Vagina (tissue), 2 donors: ENCODE measurements around the gene PCDHGA1. TPM values are rescaled to one million over a fixed set of nuclear protein-coding genes. Genes with fewer than 3 reads are reported as not detected.
"Not testable (repeated sequence)": the region's sequence is repeated elsewhere in the genome, so short reads cannot be mapped to it uniquely, and the experiment has no call there.

ENCODE experiments used
- DNase-seq, 2 donors: peaks; one replicate each; pipeline ENCODE4 v3.0.0-alpha.2; 2017; ENCODE audit errors: extremely low spot score in 2 of 2
- H3K27ac ChIP-seq: fragments of 200-600 bp; sonication (generic); one replicate; pipeline ENCODE4 v1.5.1; 2019
- H3K27me3 ChIP-seq: fragments of 200-600 bp; sonication (generic); one replicate; pipeline ENCODE4 v1.5.1; 2019
- H3K36me3 ChIP-seq, 2 donors: fragments of 200-600 bp; sonication (generic); one replicate each; pipeline ENCODE4 v1.5.1; 2017 to 2019
- H3K4me1 ChIP-seq: fragments of 200-600 bp; sonication (generic); one replicate; pipeline ENCODE4 v1.5.1; 2019
- H3K4me3 ChIP-seq, 2 donors: fragments of 200-600 bp; sonication (generic); 1 replicate in 1 of 2; 2 replicates in 1 of 2; pipeline ENCODE4 v1.5.1; 2016 to 2019
- H3K9me3 ChIP-seq: fragments of 200-600 bp; sonication (generic); one replicate; pipeline ENCODE4 v1.5.1; 2019
- POLR2A ChIP-seq, 2 donors: fragments of 450-650 bp; IDR thresholded peaks; one replicate each; pipeline ENCODE4 v1.6.1; 2017; ENCODE audit warnings: antibody characterized with exemption in 2 of 2, mild to moderate bottlenecking in 2 of 2, moderate library complexity in 2 of 2
- POLR2AphosphoS5 ChIP-seq, 2 donors: sonication (generic); formaldehyde crosslinking; IDR thresholded peaks; one replicate each; pipeline ENCODE4 v1.9.0; 2017; ENCODE audit warnings: antibody characterized with exemption in 2 of 2, mild to moderate bottlenecking in 2 of 2, low read depth in 1 of 2; ENCODE audit not compliant: insufficient read depth in 1 of 2
- intact Hi-C: fragments of 100-400 bp; cut with DNase I; formaldehyde crosslinking; loops from one replicate; pipeline ENCODE4 v1.15.1; 2023
- total RNA-seq: library from RNA; depleted of rRNA; stranded (reverse); fragments of >200 nt; gene quantifications from one replicate; pipeline ENCODE4 v1.2.3, GENCODE V29; 2016
- TF ChIP-seq, protein P1 (sequence below), 3 experiments: fragments of 450-650 bp in 2 of 3; fragments of 200-600 bp in 1 of 3; sonication (generic) in 1 of 3; IDR thresholded peaks; one replicate each; pipeline ENCODE4 v1.5.1; 2017 to 2019; ENCODE audit warnings: antibody characterized with exemption in 3 of 3, mild to moderate bottlenecking in 2 of 3, moderate library complexity in 2 of 3

Gene PCDHGA1
- total RNA-seq, 1 donor from 2014 or later = not detected

- Histone ChIP-seq H3K36me3 (no peaks in the 10 kb centered on the region), H3K9me3 (peaks cover 26% of the 10 kb centered on the region), H3K4me3 (no peak overlapping the region), H3K27ac (no peak overlapping the region), H3K27me3 (no peaks in the 10 kb centered on the region), H3K4me1 (no peaks in the 10 kb centered on the region)
- DNase-seq = no peak
- TF ChIP-seq POLR2AphosphoS5 (IDR thresholded peaks at IDR 0.05; ENCODE audit: insufficient read depth in 1 of 2, low read depth in 1 of 2) (no peak), POLR2A (IDR thresholded peaks at IDR 0.05) (no peak)
- TF ChIP-seq, protein P1, sequence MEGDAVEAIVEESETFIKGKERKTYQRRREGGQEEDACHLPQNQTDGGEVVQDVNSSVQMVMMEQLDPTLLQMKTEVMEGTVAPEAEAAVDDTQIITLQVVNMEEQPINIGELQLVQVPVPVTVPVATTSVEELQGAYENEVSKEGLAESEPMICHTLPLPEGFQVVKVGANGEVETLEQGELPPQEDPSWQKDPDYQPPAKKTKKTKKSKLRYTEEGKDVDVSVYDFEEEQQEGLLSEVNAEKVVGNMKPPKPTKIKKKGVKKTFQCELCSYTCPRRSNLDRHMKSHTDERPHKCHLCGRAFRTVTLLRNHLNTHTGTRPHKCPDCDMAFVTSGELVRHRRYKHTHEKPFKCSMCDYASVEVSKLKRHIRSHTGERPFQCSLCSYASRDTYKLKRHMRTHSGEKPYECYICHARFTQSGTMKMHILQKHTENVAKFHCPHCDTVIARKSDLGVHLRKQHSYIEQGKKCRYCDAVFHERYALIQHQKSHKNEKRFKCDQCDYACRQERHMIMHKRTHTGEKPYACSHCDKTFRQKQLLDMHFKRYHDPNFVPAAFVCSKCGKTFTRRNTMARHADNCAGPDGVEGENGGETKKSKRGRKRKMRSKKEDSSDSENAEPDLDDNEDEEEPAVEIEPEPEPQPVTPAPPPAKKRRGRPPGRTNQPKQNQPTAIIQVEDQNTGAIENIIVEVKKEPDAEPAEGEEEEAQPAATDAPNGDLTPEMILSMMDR (IDR thresholded peaks at IDR 0.05) = no peak
- intact Hi-C loops = no loop called here
Measured at GRCh38 chr5:141342773-141343172, 12.5 kb downstream of the PCDHGA1 start.

- Histone ChIP-seq H3K4me1 (no peaks in the 10 kb centered on the region), H3K27me3 (no peaks in the 10 kb centered on the region), H3K4me3 (peak within 1 kb of the TSS; percentile 7 to 22), H3K9me3 (peaks cover 26% of the 10 kb centered on the region), H3K27ac (no peak within 1 kb of the TSS), H3K36me3 (no peaks in the 10 kb centered on the region)
- no peak for TF ChIP-seq POLR2A (IDR thresholded peaks at IDR 0.05)
- no peak for TF ChIP-seq POLR2AphosphoS5 (IDR thresholded peaks at IDR 0.05; ENCODE audit: insufficient read depth in 1 of 2, low read depth in 1 of 2)
- TF ChIP-seq, protein P1 (IDR thresholded peaks at IDR 0.05) = no peak
- DNase-seq = no peak
- intact Hi-C loops = no loop called here
Measured at GRCh38 chr5:141343242-141343952, 13.1 kb downstream of the PCDHGA1 start, which contains the start of gene PCDHGA3. PCDHGA3 (plus strand) TSS chr5:141343829; CDS start chr5:141344034, 205 bp downstream.

DNA sequence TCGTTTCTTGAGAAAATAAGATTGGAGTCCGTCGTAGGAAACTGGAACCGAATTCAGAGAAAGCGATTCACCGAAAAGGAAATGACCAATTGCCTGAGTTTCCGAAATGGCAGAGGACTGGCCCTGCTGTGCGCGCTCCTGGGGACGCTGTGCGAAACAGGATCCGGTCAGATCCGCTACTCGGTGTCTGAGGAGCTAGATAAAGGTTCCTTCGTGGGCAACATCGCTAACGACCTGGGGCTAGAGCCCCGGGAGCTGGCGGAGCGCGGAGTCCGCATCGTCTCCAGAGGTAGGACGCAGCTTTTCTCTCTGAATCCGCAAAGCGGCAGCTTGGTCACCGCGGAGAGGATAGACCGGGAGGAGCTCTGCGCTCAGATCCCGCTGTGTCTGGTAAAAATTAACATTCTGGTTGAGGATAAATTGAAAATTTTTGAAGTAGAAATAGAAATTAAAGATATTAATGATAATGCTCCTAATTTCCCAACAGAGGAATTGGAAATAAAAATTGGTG is 13.7 kb downstream of the PCDHGA1 start:
- intact Hi-C loops = no loop called here
- H3K9me3 ChIP-seq = peaks cover 26% of the 10 kb centered on the region
- H3K4me3 ChIP-seq = peak overlapping the region; percentile 7 to 22
- H3K27me3 ChIP-seq = no peaks in the 10 kb centered on the region
- H3K36me3 ChIP-seq = no peaks in the 10 kb centered on the region
- H3K27ac ChIP-seq = no peak overlapping the region
- no peak for DNase-seq
- TF ChIP-seq POLR2AphosphoS5 (IDR thresholded peaks at IDR 0.05; ENCODE audit: insufficient read depth in 1 of 2, low read depth in 1 of 2) (no peak), POLR2A (IDR thresholded peaks at IDR 0.05) (no peak)
- TF ChIP-seq, protein P1 (IDR thresholded peaks at IDR 0.05) = no peak
- no peaks in the 10 kb centered on the region for H3K4me1 ChIP-seq

GRCh38 chr5:141345327-141345726 is 15.0 kb downstream of the PCDHGA1 start:
- no peak for DNase-seq
- intact Hi-C loops = no loop called here
- Histone ChIP-seq H3K36me3 (no peaks in the 10 kb centered on the region), H3K27ac (no peak overlapping the region), H3K4me1 (no peaks in the 10 kb centered on the region), H3K27me3 (no peaks in the 10 kb centered on the region), H3K9me3 (peaks cover 17% of the 10 kb centered on the region), H3K4me3 (no peak overlapping the region)
- TF ChIP-seq, protein P1 (IDR thresholded peaks at IDR 0.05) = no peak
- TF ChIP-seq POLR2A (IDR thresholded peaks at IDR 0.05) = no peak
- TF ChIP-seq POLR2AphosphoS5 (IDR thresholded peaks at IDR 0.05; ENCODE audit: insufficient read depth in 1 of 2, low read depth in 1 of 2) = no peak

- H3K27me3 ChIP-seq, H3K27ac ChIP-seq, intact Hi-C loops, H3K36me3 ChIP-seq, H3K4me3 ChIP-seq, H3K4me1 ChIP-seq, DNase-seq: not testable (repeated sequence)
- H3K9me3 ChIP-seq = peaks cover 22% of the 10 kb centered on the region
Measured at GRCh38 chr5:141346017-141346416, 15.7 kb downstream of the PCDHGA1 start.
